Kidney (tissue), 14 donors: Measurements from ENCODE around the gene SNRPA1. TPM values are rescaled to one million over a fixed set of nuclear protein-coding genes. Genes with fewer than 3 reads are reported as not detected.
A peak's percentile ranks its signal among the peaks of the same experiment; 100 is the strongest.

Experiments
- DNase-seq, 5 donors: peaks; one replicate each; pipeline ENCODE4 v3.0.0-alpha.2; 2013 to 2020
- FAIRE-seq: peaks from 2 replicates; lab custom pipeline; 2012; peaks lifted over from hg19 to GRCh38; lab: Jason Lieb, UNC
- H3K27ac ChIP-seq, 2 donors: one replicate each; pipeline ENCODE4 v1.7.0; 2013; ENCODE audit warnings: low read depth in 2 of 2, low read length in 2 of 2, inconsistent platforms in 1 of 2
- H3K27me3 ChIP-seq: one replicate; pipeline ENCODE4 v1.7.1; 2013; ENCODE audit warnings: low read length, inconsistent platforms; ENCODE audit not compliant: control insufficient read depth, insufficient read depth
- H3K36me3 ChIP-seq, 3 donors: one replicate each; pipeline versions ENCODE4 v1.7.0 to v1.7.1; 2013; ENCODE audit warnings: low read length in 3 of 3, control low read depth in 1 of 3, inconsistent platforms in 1 of 3; ENCODE audit not compliant: insufficient read depth in 3 of 3, control insufficient read depth in 2 of 3
- H3K4me1 ChIP-seq, 3 donors: one replicate each; pipeline versions ENCODE4 v1.7.0 to v1.7.1; 2013; ENCODE audit warnings: low read length in 3 of 3, inconsistent platforms in 1 of 3, low read depth in 1 of 3; ENCODE audit not compliant: control insufficient read depth in 2 of 3, insufficient read depth in 2 of 3
- H3K4me3 ChIP-seq, 3 donors: one replicate each; pipeline versions ENCODE4 v1.7.0 to v1.8.1; 2013; ENCODE audit warnings: low read length in 3 of 3, control low read depth in 1 of 3, inconsistent platforms in 1 of 3
- H3K9ac ChIP-seq, 3 donors: one replicate each; pipeline versions ENCODE4 v1.7.0 to v1.7.1; 2013; ENCODE audit warnings: low read length in 3 of 3, control low read depth in 1 of 3, inconsistent platforms in 1 of 3
- H3K9me3 ChIP-seq, 3 donors: one replicate each; pipeline versions ENCODE4 v1.7.0 to v1.7.1; 2013; ENCODE audit warnings: low read length in 3 of 3, control low read depth in 1 of 3, inconsistent platforms in 1 of 3; ENCODE audit not compliant: control insufficient read depth in 2 of 3, insufficient read depth in 1 of 3
- CTCF ChIP-seq: IDR thresholded peaks from 3 replicates; pipeline ENCODE4 v1.5.1; 2012; ENCODE audit warnings: mild to moderate bottlenecking, moderate library complexity, borderline replicate concordance; ENCODE audit not compliant: insufficient read depth; ENCODE audit errors: extremely low read depth
- intact Hi-C: fragments of 100-400 bp; cut with DNase I; formaldehyde crosslinking; loops from one replicate; pipeline ENCODE4 v1.11.1; 2022
- polyA plus RNA-seq: library from polyadenylated mRNA; stranded (reverse); fragments of 350-450 nt; fragmentation: Illumina TruSeq; extraction: RNeasy Lipid Tissue Mini Kit (QIAGEN cat#74804); gene quantifications from one replicate; pipeline ENCODE4 v1.2.3, GENCODE V29; 2014; ENCODE audit warnings: low read depth, low replicate concordance; ENCODE audit not compliant: insufficient read depth
- total RNA-seq: library from RNA; stranded (reverse); fragmentation: NEBNext Ultra II Directional; extraction: Animal tissue kit (Norgen Biotek cat#: 25700); gene quantifications from one replicate; pipeline ENCODE4 v1.2.1, GENCODE V29; 2021
- donor health status: control.
- donor health status: control.
- donor health status: control.
- donor health status: control.
- donor health status: control.
- donor health status: DM: yes; HTN: yes; CAD: no.
- donor health status: Normal renal cell carcinoma (clear cell type).

SNRPA1 gene
- total and polyA plus RNA-seq, 2 donors from 2014 or later, result 40.0 to 44.9 TPM

GRCh38 chr15:101322016-101322695 is 27.1 kb upstream of the SNRPA1 start:
- Histone ChIP-seq H3K9ac (no peak overlapping the region), H3K36me3 (no peaks in the 10 kb centered on the region), H3K4me1 (peaks cover 0 to 2% (median 0%) of the 10 kb centered on the region in 3 donors), H3K9me3 (no peaks in the 10 kb centered on the region), H3K4me3 (no peak overlapping the region), H3K27ac (no peak overlapping the region), H3K27me3 (no peaks in the 10 kb centered on the region)
- FAIRE-seq (no peak), DNase-seq (peak in 2 of 5 donors; percentile 20 to 22)
- intact Hi-C loops, result no loop called here
- TF ChIP-seq CTCF, result no peak

GRCh38 chr15:101320501-101321052 is 25.5 kb upstream of the SNRPA1 start:
- no peak overlapping the region for H3K27ac ChIP-seq
- no peak overlapping the region for H3K4me3 ChIP-seq
- H3K27me3 ChIP-seq, result no peaks in the 10 kb centered on the region
- DNase-seq, result peak; percentile 52 to 71 (median 66)
- no peak overlapping the region for H3K9ac ChIP-seq
- H3K9me3 ChIP-seq, result no peaks in the 10 kb centered on the region
- H3K4me1 ChIP-seq, result peaks cover 0 to 2% (median 0%) of the 10 kb centered on the region in 3 donors
- intact Hi-C loops, result no loop called here
- FAIRE-seq, result no peak
- peak; percentile 7 for TF ChIP-seq CTCF
- H3K36me3 ChIP-seq, result no peaks in the 10 kb centered on the region

GRCh38 chr15:101318839-101319238 is 23.8 kb upstream of the SNRPA1 start:
- FAIRE-seq (no peak), DNase-seq (peak in 2 of 5 donors; percentile 26 to 44)
- no peak for TF ChIP-seq CTCF
- Histone ChIP-seq H3K9ac (no peak overlapping the region), H3K36me3 (no peaks in the 10 kb centered on the region), H3K27ac (no peak overlapping the region), H3K4me3 (no peak overlapping the region), H3K27me3 (no peaks in the 10 kb centered on the region), H3K4me1 (peaks cover 0 to 2% (median 0%) of the 10 kb centered on the region in 3 donors), H3K9me3 (no peaks in the 10 kb centered on the region)
- intact Hi-C loops, result no loop called here
